ENCODE data around the gene NALCN. TPM values are rescaled to one million over a fixed set of nuclear protein-coding genes. Genes with fewer than 3 reads are reported as not detected.

Gene NALCN
- polyA plus RNA-seq, 3 donors, result not detected

DNA sequence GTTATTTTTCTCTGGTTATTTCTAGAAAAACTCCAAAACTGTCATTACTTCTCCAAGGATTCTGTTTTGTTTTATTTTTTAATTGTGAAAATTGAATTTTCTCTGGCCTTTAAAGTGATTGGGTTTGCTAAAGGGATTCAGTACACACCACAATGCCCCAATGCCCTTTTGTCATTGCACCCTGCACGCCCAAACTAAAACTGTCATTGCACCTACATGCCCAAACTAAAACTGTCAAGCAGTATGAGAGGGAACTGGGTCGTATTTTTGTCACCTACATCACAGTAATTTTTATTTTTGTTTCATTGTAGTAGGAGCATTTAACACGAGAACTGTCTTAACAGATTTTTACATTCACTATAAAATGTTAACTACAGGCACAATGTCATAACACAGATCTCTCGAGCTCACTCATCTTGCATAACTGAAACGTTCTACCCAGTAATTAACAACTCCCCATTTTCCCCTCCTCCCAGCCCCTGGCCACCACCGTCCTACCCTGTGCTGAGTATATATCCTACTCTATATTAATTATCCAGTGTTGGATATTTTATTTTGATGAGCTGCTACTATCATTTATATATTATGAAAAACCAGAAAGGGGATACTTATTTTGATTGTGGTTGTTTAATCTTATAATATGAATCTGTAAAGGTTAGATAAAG is 7.2 kb downstream of the NALCN start:
- Histone ChIP-seq H3K27ac (ENCODE audit: low read depth in 1 of 2, low read length in 2 of 2) (no peak overlapping the region), H3K9ac (ENCODE audit: insufficient read depth, low read length, poor library complexity, severe bottlenecking) (no peak overlapping the region), H3K79me2 (ENCODE audit: insufficient read depth, low read length) (no peaks in the 10 kb centered on the region), H3K4me3 (replicated peaks in 1 of 3; ENCODE audit: low read depth in 2 of 3, low read length in 3 of 3) (no peak overlapping the region), H2AFZ (ENCODE audit: insufficient read depth, low read depth, low read length, poor library complexity, severe bottlenecking) (no peak overlapping the region), H3K9me3 (replicated peaks in 1 of 2; ENCODE audit: control insufficient read depth in 1 of 2, insufficient read depth in 1 of 2, low read length in 2 of 2) (no peaks in the 10 kb centered on the region), H4K20me1 (ENCODE audit: insufficient read depth, low read length) (no peaks in the 10 kb centered on the region), H3K27me3 (ENCODE audit: control insufficient read depth in 2 of 2, insufficient read depth in 2 of 2, low read length in 2 of 2) (no peaks in the 10 kb centered on the region), H3K36me3 (replicated peaks in 1 of 2; ENCODE audit: control insufficient read depth in 1 of 2, insufficient read depth in 2 of 2, low read length in 2 of 2) (no peaks in the 10 kb centered on the region), H3K4me1 (ENCODE audit: control insufficient read depth in 1 of 2, insufficient read depth in 2 of 2, low read length in 2 of 2) (no peaks in the 10 kb centered on the region), H3K4me2 (replicated peaks; ENCODE audit: extremely low read depth, low read length, poor library complexity, severe bottlenecking) (no peak overlapping the region)
- Mint-ChIP-seq H3K4me1 (no peaks in the 10 kb centered on the region), H3K27ac (no peak overlapping the region), H3K36me3 (no peaks in the 10 kb centered on the region), H3K4me3 (no peak overlapping the region), H3K27me3 (ENCODE audit: low read depth in 3 of 3) (peaks cover 4 to 5% (median 4%) of the 10 kb centered on the region in 3 donors), H3K9me3 (peaks cover 0 to 5% (median 0%) of the 10 kb centered on the region in 7 donors)
- TF ChIP-seq, protein P1, sequence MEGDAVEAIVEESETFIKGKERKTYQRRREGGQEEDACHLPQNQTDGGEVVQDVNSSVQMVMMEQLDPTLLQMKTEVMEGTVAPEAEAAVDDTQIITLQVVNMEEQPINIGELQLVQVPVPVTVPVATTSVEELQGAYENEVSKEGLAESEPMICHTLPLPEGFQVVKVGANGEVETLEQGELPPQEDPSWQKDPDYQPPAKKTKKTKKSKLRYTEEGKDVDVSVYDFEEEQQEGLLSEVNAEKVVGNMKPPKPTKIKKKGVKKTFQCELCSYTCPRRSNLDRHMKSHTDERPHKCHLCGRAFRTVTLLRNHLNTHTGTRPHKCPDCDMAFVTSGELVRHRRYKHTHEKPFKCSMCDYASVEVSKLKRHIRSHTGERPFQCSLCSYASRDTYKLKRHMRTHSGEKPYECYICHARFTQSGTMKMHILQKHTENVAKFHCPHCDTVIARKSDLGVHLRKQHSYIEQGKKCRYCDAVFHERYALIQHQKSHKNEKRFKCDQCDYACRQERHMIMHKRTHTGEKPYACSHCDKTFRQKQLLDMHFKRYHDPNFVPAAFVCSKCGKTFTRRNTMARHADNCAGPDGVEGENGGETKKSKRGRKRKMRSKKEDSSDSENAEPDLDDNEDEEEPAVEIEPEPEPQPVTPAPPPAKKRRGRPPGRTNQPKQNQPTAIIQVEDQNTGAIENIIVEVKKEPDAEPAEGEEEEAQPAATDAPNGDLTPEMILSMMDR (IDR thresholded peaks at IDR 0.05), result no peak
- 100% methylated on average over 1 of the region's 6 CpGs for WGBS (ENCODE audit: insufficient coverage)
- intact Hi-C loops (cut with micrococcal nuclease), result no loop called here
- no peak for DNase-seq

DNA sequence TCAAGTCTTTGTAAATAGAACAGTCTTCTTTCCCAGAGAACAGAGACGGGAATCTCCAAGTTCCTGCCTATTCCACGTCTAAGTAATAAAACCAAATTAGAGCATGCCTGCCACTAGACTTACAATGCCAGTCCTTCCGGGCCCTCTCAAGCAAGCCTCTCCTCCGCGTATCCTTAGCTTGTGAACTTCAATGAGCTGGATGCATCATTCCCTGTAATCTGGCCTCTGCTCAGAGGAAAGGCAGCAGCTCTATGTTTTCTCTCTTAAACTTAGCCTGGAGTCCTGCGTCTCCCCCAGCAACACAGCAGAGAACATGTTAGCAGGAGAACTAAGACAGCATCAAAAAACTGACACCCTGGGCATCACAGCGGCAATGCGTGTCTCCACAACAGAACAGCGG is 8.2 kb downstream of the NALCN start:
- no peaks in the 10 kb centered on the region for H3K4me1 ChIP-seq (ENCODE audit: control insufficient read depth in 1 of 2, insufficient read depth in 2 of 2, low read length in 2 of 2)
- H3K27ac ChIP-seq (ENCODE audit: low read depth in 1 of 2, low read length in 2 of 2), result no peak overlapping the region
- H3K9me3 Mint-ChIP-seq, result peaks cover 0 to 5% (median 0%) of the 10 kb centered on the region in 7 donors
- DNase-seq, result no peak
- no peak overlapping the region for H3K4me3 Mint-ChIP-seq
- H3K4me3 ChIP-seq (replicated peaks in 1 of 3; ENCODE audit: low read depth in 2 of 3, low read length in 3 of 3), result no peak overlapping the region
- H3K9ac ChIP-seq (ENCODE audit: insufficient read depth, low read length, poor library complexity, severe bottlenecking), result no peak overlapping the region
- no peaks in the 10 kb centered on the region for H4K20me1 ChIP-seq (ENCODE audit: insufficient read depth, low read length)
- H3K36me3 Mint-ChIP-seq, result no peaks in the 10 kb centered on the region
- no peaks in the 10 kb centered on the region for H3K79me2 ChIP-seq (ENCODE audit: insufficient read depth, low read length)
- H3K36me3 ChIP-seq (replicated peaks in 1 of 2; ENCODE audit: control insufficient read depth in 1 of 2, insufficient read depth in 2 of 2, low read length in 2 of 2), result no peaks in the 10 kb centered on the region
- TF ChIP-seq, protein P1 (IDR thresholded peaks at IDR 0.05), result no peak
- H3K27me3 ChIP-seq (ENCODE audit: control insufficient read depth in 2 of 2, insufficient read depth in 2 of 2, low read length in 2 of 2), result no peaks in the 10 kb centered on the region
- no peak overlapping the region for H2AFZ ChIP-seq (ENCODE audit: insufficient read depth, low read depth, low read length, poor library complexity, severe bottlenecking)
- no peaks in the 10 kb centered on the region for H3K9me3 ChIP-seq (replicated peaks in 1 of 2; ENCODE audit: control insufficient read depth in 1 of 2, insufficient read depth in 1 of 2, low read length in 2 of 2)
- H3K4me1 Mint-ChIP-seq, result no peaks in the 10 kb centered on the region
- 61% methylated on average over 5 of the region's 9 CpGs for WGBS (ENCODE audit: insufficient coverage)
- no peak overlapping the region for H3K27ac Mint-ChIP-seq
- no peak overlapping the region for H3K4me2 ChIP-seq (replicated peaks; ENCODE audit: extremely low read depth, low read length, poor library complexity, severe bottlenecking)
- intact Hi-C loops (cut with micrococcal nuclease), result no loop called here
- peaks cover 0 to 3% (median 1%) of the 10 kb centered on the region in 3 donors for H3K27me3 Mint-ChIP-seq (ENCODE audit: low read depth in 3 of 3)

All from CD14-positive monocyte (primary cell).